Skeletal muscle satellite cell (primary cell): ENCODE data around the gene USP13.
"Not testable (repeated sequence)": the region's sequence is repeated elsewhere in the genome, so short reads cannot be mapped to it uniquely, and the experiment has no call there.

ENCODE experiments used
- H3K27me3 ChIP-seq: 2 replicates; pipeline ENCODE4 v1.7.0; 2013; ENCODE audit warnings: low read length; ENCODE audit not compliant: control insufficient read depth, insufficient read depth
- H3K36me3 ChIP-seq: 2 replicates; pipeline ENCODE4 v1.7.0; 2013; ENCODE audit warnings: mild to moderate bottlenecking, control low read depth, low read length; ENCODE audit not compliant: insufficient read depth
- H3K4me1 ChIP-seq: 2 replicates; pipeline ENCODE4 v1.7.0; 2013; ENCODE audit warnings: low read length; ENCODE audit not compliant: control insufficient read depth, insufficient read depth
- H3K4me2 ChIP-seq: 2 replicates; pipeline ENCODE4 v1.7.0; 2013; ENCODE audit warnings: mild to moderate bottlenecking, low read length
- H3K4me3 ChIP-seq: 2 replicates; pipeline ENCODE4 v1.7.0; 2013; ENCODE audit warnings: low read length
- H3K9ac ChIP-seq: 2 replicates; pipeline ENCODE4 v1.7.0; 2013; ENCODE audit warnings: mild to moderate bottlenecking, low read depth, low read length, moderate library complexity
- H3K9me3 ChIP-seq: replicated peaks from 2 replicates; pipeline ENCODE4 v1.7.0; 2013; ENCODE audit warnings: mild to moderate bottlenecking, control low read depth, low read length

The USP13 gene

GRCh38 chr3:179772297-179772696 is 119.5 kb downstream of the USP13 start:
- Histone ChIP-seq H3K4me2 (no peak overlapping the region), H3K9ac (no peak overlapping the region), H3K9me3 (no peaks in the 10 kb centered on the region), H3K36me3 (peaks cover 13% of the 10 kb centered on the region), H3K27me3 (no peaks in the 10 kb centered on the region), H3K4me3 (no peak overlapping the region), H3K4me1 (peaks cover 6% of the 10 kb centered on the region)

GRCh38 chr3:179775416-179776122 is 122.7 kb downstream of the USP13 start:
- H3K9me3 ChIP-seq: no peaks in the 10 kb centered on the region
- no peak overlapping the region for H3K4me3 ChIP-seq
- no peak overlapping the region for H3K4me2 ChIP-seq
- H3K36me3 ChIP-seq: peaks cover 9% of the 10 kb centered on the region
- H3K27me3 ChIP-seq: no peaks in the 10 kb centered on the region
- no peak overlapping the region for H3K9ac ChIP-seq
- H3K4me1 ChIP-seq: no peaks in the 10 kb centered on the region

GRCh38 chr3:179782841-179783240 is 130.0 kb downstream of the USP13 start:
- not testable (repeated sequence) for H3K4me3 ChIP-seq, H3K4me2 ChIP-seq, H3K9me3 ChIP-seq, H3K36me3 ChIP-seq, H3K4me1 ChIP-seq, H3K9ac ChIP-seq, H3K27me3 ChIP-seq

- no peaks in the 10 kb centered on the region for H3K4me1 ChIP-seq
- H3K9me3 ChIP-seq: no peaks in the 10 kb centered on the region
- no peaks in the 10 kb centered on the region for H3K27me3 ChIP-seq
- H3K36me3 ChIP-seq: no peaks in the 10 kb centered on the region
- H3K9ac ChIP-seq: no peak overlapping the region
- H3K4me2 ChIP-seq: no peak overlapping the region
- no peak overlapping the region for H3K4me3 ChIP-seq
Measured at GRCh38 chr3:179788996-179789395, 136.2 kb downstream of the USP13 start.

GRCh38 chr3:179791793-179792192 is 139.0 kb downstream of the USP13 start:
- H3K4me1 ChIP-seq: no peaks in the 10 kb centered on the region
- no peak overlapping the region for H3K4me2 ChIP-seq
- no peaks in the 10 kb centered on the region for H3K27me3 ChIP-seq
- no peaks in the 10 kb centered on the region for H3K36me3 ChIP-seq
- no peak overlapping the region for H3K4me3 ChIP-seq
- no peaks in the 10 kb centered on the region for H3K9me3 ChIP-seq
- no peak overlapping the region for H3K9ac ChIP-seq

GRCh38 chr3:179794355-179794754 is 141.5 kb downstream of the USP13 start:
- Histone ChIP-seq H3K36me3 (no peaks in the 10 kb centered on the region), H3K4me3 (no peak overlapping the region), H3K9ac (no peak overlapping the region), H3K9me3 (no peaks in the 10 kb centered on the region), H3K27me3 (no peaks in the 10 kb centered on the region), H3K4me2 (no peak overlapping the region), H3K4me1 (no peaks in the 10 kb centered on the region)

- no peak overlapping the region for H3K9ac ChIP-seq
- no peaks in the 10 kb centered on the region for H3K9me3 ChIP-seq
- H3K36me3 ChIP-seq: no peaks in the 10 kb centered on the region
- no peaks in the 10 kb centered on the region for H3K27me3 ChIP-seq
- no peak overlapping the region for H3K4me3 ChIP-seq
- peaks cover 7% of the 10 kb centered on the region for H3K4me1 ChIP-seq
- no peak overlapping the region for H3K4me2 ChIP-seq
Measured at GRCh38 chr3:179796421-179796820, 143.6 kb downstream of the USP13 start.

- peaks cover 13% of the 10 kb centered on the region for H3K4me1 ChIP-seq
- no peak overlapping the region for H3K4me2 ChIP-seq
- H3K9me3 ChIP-seq: no peaks in the 10 kb centered on the region
- no peak overlapping the region for H3K4me3 ChIP-seq
- no peak overlapping the region for H3K9ac ChIP-seq
- no peaks in the 10 kb centered on the region for H3K27me3 ChIP-seq
- H3K36me3 ChIP-seq: no peaks in the 10 kb centered on the region
Measured at GRCh38 chr3:179797192-179797591, 144.4 kb downstream of the USP13 start.

- Histone ChIP-seq H3K4me2 (peak overlapping the region; percentile 43), H3K4me1 (peaks cover 17% of the 10 kb centered on the region), H3K9me3 (no peaks in the 10 kb centered on the region), H3K9ac (peak overlapping the region; percentile 42), H3K36me3 (no peaks in the 10 kb centered on the region), H3K27me3 (no peaks in the 10 kb centered on the region), H3K4me3 (no peak overlapping the region)
Measured at GRCh38 chr3:179801263-179801662, 148.4 kb downstream of the USP13 start.

- H3K36me3 ChIP-seq: no peaks in the 10 kb centered on the region
- peaks cover 22% of the 10 kb centered on the region for H3K4me1 ChIP-seq
- peak overlapping the region; percentile 43 for H3K4me2 ChIP-seq
- no peaks in the 10 kb centered on the region for H3K27me3 ChIP-seq
- no peak overlapping the region for H3K4me3 ChIP-seq
- no peaks in the 10 kb centered on the region for H3K9me3 ChIP-seq
- peak overlapping the region; percentile 42 for H3K9ac ChIP-seq
Measured at GRCh38 chr3:179801856-179802255, 149.0 kb downstream of the USP13 start.

- Histone ChIP-seq H3K27me3 (no peaks in the 10 kb centered on the region), H3K4me3 (no peak overlapping the region), H3K36me3 (no peaks in the 10 kb centered on the region), H3K9me3 (no peaks in the 10 kb centered on the region), H3K4me2 (peak overlapping the region; percentile 64), H3K9ac (peak overlapping the region; percentile 49), H3K4me1 (peaks cover 27% of the 10 kb centered on the region)
Measured at GRCh38 chr3:179806177-179806576, 153.3 kb downstream of the USP13 start.

GRCh38 chr3:179807588-179807987 is 154.7 kb downstream of the USP13 start:
- no peaks in the 10 kb centered on the region for H3K36me3 ChIP-seq
- H3K27me3 ChIP-seq: no peaks in the 10 kb centered on the region
- H3K4me3 ChIP-seq: no peak overlapping the region
- no peak overlapping the region for H3K9ac ChIP-seq
- no peak overlapping the region for H3K4me2 ChIP-seq
- H3K4me1 ChIP-seq: peaks cover 31% of the 10 kb centered on the region
- no peaks in the 10 kb centered on the region for H3K9me3 ChIP-seq
